Sigmoid colon (tissue), 4 donors: Measurements from ENCODE around the gene LYVE1.

Experiments used
- CTCF ChIP-seq, 4 experiments: fragments of 450-650 bp in 3 of 4; fragments of 200-600 bp in 1 of 4; IDR thresholded peaks; one replicate each; pipeline ENCODE4 v1.5.1; 2016 to 2019; ENCODE audit warnings: antibody characterized with exemption in 4 of 4, mild to moderate bottlenecking in 3 of 4, moderate library complexity in 2 of 4
- EP300 ChIP-seq, 4 donors: sonication (generic); formaldehyde crosslinking; IDR thresholded peaks; one replicate each; pipeline ENCODE4 v1.6.1; 2017; ENCODE audit warnings: antibody characterized with exemption in 4 of 4

- TF ChIP-seq CTCF (IDR thresholded peaks at IDR 0.05): no peak
- no peak for TF ChIP-seq EP300 (IDR thresholded peaks at IDR 0.05)
These were observed 37.5 kb upstream of the LYVE1 start for GRCh38 chr11:10605941-10606381.
